GM18511 (cell line): ENCODE measurements around the gene CRNKL1.
A peak's percentile ranks its signal among the peaks of the same experiment; 100 is the strongest.

Source experiments
- ATAC-seq: cut with Tn5 transposase; IDR thresholded peaks from one replicate; pipeline ENCODE4 v1.9.1; 2021; ENCODE audit warnings: mild to moderate bottlenecking, moderate library complexity; ENCODE audit not compliant: unreplicated experiment

CRNKL1 gene

GRCh38 chr20:20063941-20064702, 11.9 kb upstream of the CRNKL1 start:
- no peak for ATAC-seq

GRCh38 chr20:20060234-20060998, 8.2 kb upstream of the CRNKL1 start:
- no peak for ATAC-seq

- ATAC-seq, result peak; percentile 1
These were observed 546 bp downstream of the CRNKL1 start for GRCh38 chr20:20051767-20052073.

GRCh38 chr20:20039752-20040387, 12.4 kb downstream of the CRNKL1 start:
- ATAC-seq, result no peak

- no peak for ATAC-seq
These were observed 13.7 kb downstream of the CRNKL1 start for GRCh38 chr20:20038586-20038985.

GRCh38 chr20:20037960-20038359, 14.3 kb downstream of the CRNKL1 start:
- ATAC-seq, result no peak

- ATAC-seq, result no peak
These were observed 15.5 kb downstream of the CRNKL1 start for GRCh38 chr20:20036756-20037155.

GRCh38 chr20:20034486-20034885, 17.8 kb downstream of the CRNKL1 start:
- no peak for ATAC-seq

GRCh38 chr20:20031790-20032189, 20.5 kb downstream of the CRNKL1 start:
- ATAC-seq, result no peak

GRCh38 chr20:20027284-20027683, 25.0 kb downstream of the CRNKL1 start:
- no peak for ATAC-seq

- ATAC-seq, result no peak
These were observed 27.3 kb downstream of the CRNKL1 start for GRCh38 chr20:20024942-20025341.

GRCh38 chr20:20023395-20023794, 28.9 kb downstream of the CRNKL1 start:
- no peak for ATAC-seq

- peak; percentile 72 for ATAC-seq
These were observed 29.8 kb downstream of the CRNKL1 start for GRCh38 chr20:20022498-20022897.

- no peak for ATAC-seq
These were observed 30.4 kb downstream of the CRNKL1 start for GRCh38 chr20:20021835-20022234.

GRCh38 chr20:20020908-20021307, 31.4 kb downstream of the CRNKL1 start:
- no peak for ATAC-seq

- ATAC-seq, result no peak
These were observed 33.1 kb downstream of the CRNKL1 start for GRCh38 chr20:20019123-20019522.

- ATAC-seq, result no peak
These were observed 33.9 kb downstream of the CRNKL1 start for GRCh38 chr20:20018366-20018765.

GRCh38 chr20:20017844-20018185, 34.5 kb downstream of the CRNKL1 start:
- peak; percentile 21 for ATAC-seq

GRCh38 chr20:20017001-20017843, 35.0 kb downstream of the CRNKL1 start, which contains the start of gene NAA20:
Gene NAA20 (plus strand): TSS chr20:20017362. CDS start chr20:20017397, 35 bp downstream.
- peak; percentile 100 for ATAC-seq

- no peak for ATAC-seq
These were observed 37.6 kb downstream of the CRNKL1 start for GRCh38 chr20:20014659-20015058.

GRCh38 chr20:20012541-20012940, 39.7 kb downstream of the CRNKL1 start:
- no peak for ATAC-seq
